A673 (cell line): ENCODE results near the gene DIPK1B. TPM values are rescaled to one million over a fixed set of nuclear protein-coding genes. Genes with fewer than 3 reads are reported as not detected.

Experiments used
- BruUV-seq: library from RNA; stranded (reverse); fragments of 400-500 nt; replicated peaks from 2 replicates; lab custom pipeline; 2021; lab: Mats Ljungman, UMichigan
- CTCF ChIA-PET: fragments of 300-600 bp; sonication (Branson Sonifier 250); formaldehyde crosslinking; loops from one replicate; lab custom pipeline; 2022; ENCODE audit warnings: antibody characterized with exemption; lab: Charles Lee
- POLR2A ChIA-PET: fragments of 300-600 bp; sonication (Branson Sonifier 250); formaldehyde crosslinking; loops from one replicate; lab custom pipeline; 2022; ENCODE audit warnings: antibody characterized with exemption; ENCODE audit not compliant: low non-redundant PET; lab: Charles Lee
- DNase-seq: peaks from one replicate; pipeline ENCODE4 v3.0.0-alpha.2; 2015; ENCODE audit warnings: low spot score
- H3K27ac ChIP-seq: fragments of 200-600 bp; sonication (generic); 2 replicates; pipeline ENCODE4 v1.5.1; 2016; ENCODE audit warnings: mixed run types, low read depth, mild to moderate bottlenecking, mixed read lengths, antibody characterized with exemption, low read length; ENCODE audit not compliant: poor library complexity, severe bottlenecking
- H3K27me3 ChIP-seq: fragments of 200-600 bp; sonication (generic); replicated peaks from 2 replicates; pipeline ENCODE4 v1.6.1; 2017; ENCODE audit warnings: mixed run types, low read depth, mild to moderate bottlenecking, mixed read lengths, antibody characterized with exemption, low read length; ENCODE audit not compliant: insufficient read depth, poor library complexity
- H3K36me3 ChIP-seq: fragments of 200-600 bp; sonication (generic); 2 replicates; pipeline ENCODE4 v1.6.1; 2016; ENCODE audit warnings: mixed run types, mild to moderate bottlenecking, mixed read lengths, antibody characterized with exemption, low read length; ENCODE audit not compliant: insufficient read depth, poor library complexity, severe bottlenecking
- H3K4me1 ChIP-seq: fragments of 200-600 bp; sonication (generic); 2 replicates; pipeline ENCODE4 v1.6.1; 2017; ENCODE audit warnings: mixed run types, mild to moderate bottlenecking, mixed read lengths, antibody characterized with exemption, low read length; ENCODE audit not compliant: insufficient read depth, poor library complexity, severe bottlenecking
- H3K4me3 ChIP-seq: fragments of 200-600 bp; sonication (generic); 2 replicates; pipeline ENCODE4 v1.5.1; 2016; ENCODE audit warnings: low read depth, mixed run types, mild to moderate bottlenecking, mixed read lengths, low read length; ENCODE audit not compliant: poor library complexity, severe bottlenecking
- H3K9me3 ChIP-seq: fragments of 200-600 bp; sonication (generic); 2 replicates; pipeline ENCODE4 v1.6.1; 2016; ENCODE audit warnings: mixed run types, low read depth, mild to moderate bottlenecking, mixed read lengths, antibody characterized with exemption, low read length; ENCODE audit not compliant: poor library complexity, severe bottlenecking
- CTCF ChIP-seq: fragments of 300-800, 200-600 bp; sonication (generic); conservative IDR thresholded peaks from 2 replicates; pipeline ENCODE4 v1.5.1; 2017; ENCODE audit warnings: low read depth, mild to moderate bottlenecking, antibody characterized with exemption, low read length, moderate library complexity, mixed read lengths
- EZH2 ChIP-seq: fragments of 200-600 bp; sonication (generic); IDR thresholded peaks from 2 replicates; pipeline ENCODE4 v1.6.1; 2017; ENCODE audit warnings: borderline replicate concordance, low read depth, mild to moderate bottlenecking, mixed read lengths, antibody characterized with exemption, low read length; ENCODE audit not compliant: poor library complexity, severe bottlenecking
- intact Hi-C: fragments of 100-400 bp; cut with micrococcal nuclease; formaldehyde crosslinking; loops from one replicate; pipeline ENCODE4 v1.10.0; 2022; ENCODE audit not compliant: unreplicated experiment
- total RNA-seq: library from RNA; stranded (reverse); gene quantifications from 2 replicates; pipeline ENCODE4 v1.2.3, GENCODE V29; 2021

DIPK1B gene
- total RNA-seq, 1 experiment from 2014 or later = 26.4 TPM

- CTCF ChIA-PET = interaction anchor here (0.5 kb wide), 1 partner anchor 631 kb away, joined by 3 read pairs; no protein-coding TSS in a partner anchor
- no peaks in the 10 kb centered on the region for H3K27me3 ChIP-seq
- H3K4me3 ChIP-seq = no peak overlapping the region
- intact Hi-C loops = no loop called here
- H3K9me3 ChIP-seq = no peaks in the 10 kb centered on the region
- no TSS peak for BruUV-seq
- POLR2A ChIA-PET = no interaction called here
- H3K36me3 ChIP-seq = no peaks in the 10 kb centered on the region
- H3K27ac ChIP-seq = no peak overlapping the region
- peaks cover 13% of the 10 kb centered on the region for H3K4me1 ChIP-seq
- TF ChIP-seq EZH2 (no peak), CTCF (no peak)
- no peak for DNase-seq
Measured at GRCh38 chr9:136740069-136740468, 27.7 kb downstream of the DIPK1B start.

- Histone ChIP-seq H3K36me3 (no peaks in the 10 kb centered on the region), H3K4me1 (peaks cover 13% of the 10 kb centered on the region), H3K27ac (no peak overlapping the region), H3K27me3 (no peaks in the 10 kb centered on the region), H3K4me3 (no peak overlapping the region), H3K9me3 (no peaks in the 10 kb centered on the region)
- no TSS peak for BruUV-seq
- TF ChIP-seq CTCF = no peak
- ChIA-PET POLR2A (no interaction called here), CTCF (interaction anchor here (0.5 kb wide), 1 partner anchor 630 kb away, joined by 3 read pairs; no protein-coding TSS in a partner anchor)
- intact Hi-C loops = no loop called here
- DNase-seq = no peak
Measured at GRCh38 chr9:136740491-136740890, 28.1 kb downstream of the DIPK1B start.

GRCh38 chr9:136740971-136741882 is 28.9 kb downstream of the DIPK1B start:
- DNase-seq = no peak
- ChIA-PET CTCF (no interaction called here), POLR2A (no interaction called here)
- H3K4me1 ChIP-seq = peaks cover 13% of the 10 kb centered on the region
- BruUV-seq = no TSS peak
- H3K27me3 ChIP-seq = no peaks in the 10 kb centered on the region
- no peaks in the 10 kb centered on the region for H3K36me3 ChIP-seq
- no peaks in the 10 kb centered on the region for H3K9me3 ChIP-seq
- intact Hi-C loops = no loop called here
- no peak overlapping the region for H3K4me3 ChIP-seq
- TF ChIP-seq CTCF (no peak), EZH2 (no peak)
- H3K27ac ChIP-seq = no peak overlapping the region
